Activated B cell treated with CpG ODN at 0.5 μM for 24 hours (primary cell): Measurements from ENCODE around the gene IFNA10. TPM values are rescaled to one million over a fixed set of nuclear protein-coding genes. Genes with fewer than 3 reads are reported as not detected.
"Not testable (repeated sequence)": the region's sequence is repeated elsewhere in the genome, so short reads cannot be mapped to it uniquely, and the experiment has no call there.

Experiments used
- ATAC-seq: fragments of 200-7000 bp; cut with Tn5 transposase; one replicate; pipeline ENCODE4 v1.10.0; 2021; ENCODE audit warnings: low read depth, mild to moderate bottlenecking, moderate library complexity
- CTCF ChIA-PET: fragments of 350-600 bp; sonication (Branson Sonifier 250); formaldehyde crosslinking; loops from one replicate; lab custom pipeline; 2021; ENCODE audit warnings: antibody characterized with exemption; lab: Charles Lee
- POLR2A ChIA-PET: fragments of 350-600 bp; sonication (Branson Sonifier 250); formaldehyde crosslinking; loops from one replicate; lab custom pipeline; 2021; ENCODE audit warnings: antibody characterized with exemption; lab: Charles Lee
- DNase-seq: peaks from one replicate; pipeline ENCODE4 v3.0.0; 2022
- H3K27ac Mint-ChIP-seq: one replicate; pipeline ENCODE4 v1.8.0; 2020; ENCODE audit warnings: mixed read lengths
- H3K27me3 Mint-ChIP-seq: one replicate; pipeline ENCODE4 v1.8.0; 2021; ENCODE audit warnings: mixed read lengths
- H3K36me3 Mint-ChIP-seq: one replicate; pipeline ENCODE4 v1.8.0; 2021; ENCODE audit warnings: low read depth, mixed read lengths
- H3K4me1 Mint-ChIP-seq: one replicate; pipeline ENCODE4 v1.8.0; 2021; ENCODE audit warnings: mixed read lengths
- H3K4me3 Mint-ChIP-seq: one replicate; pipeline ENCODE4 v1.8.0; 2020; ENCODE audit warnings: mild to moderate bottlenecking, mixed read lengths
- H3K9me3 Mint-ChIP-seq: one replicate; pipeline ENCODE4 v1.8.0; 2020; ENCODE audit warnings: mixed read lengths
- CTCF ChIP-seq: fragments of 200-600 bp; IDR thresholded peaks from one replicate; pipeline ENCODE4 v1.8.0; 2022; ENCODE audit warnings: antibody characterized with exemption, mild to moderate bottlenecking
- intact Hi-C: fragments of 100-400 bp; cut with micrococcal nuclease; formaldehyde crosslinking; loops from one replicate; pipeline ENCODE4 v1.15.1; 2024
- total RNA-seq: library from RNA; stranded (reverse); gene quantifications from 2 replicates; pipeline ENCODE4 v1.2.3, GENCODE V29; 2022

The IFNA10 gene
- total RNA-seq, 1 donor from 2014 or later = not detected

DNA sequence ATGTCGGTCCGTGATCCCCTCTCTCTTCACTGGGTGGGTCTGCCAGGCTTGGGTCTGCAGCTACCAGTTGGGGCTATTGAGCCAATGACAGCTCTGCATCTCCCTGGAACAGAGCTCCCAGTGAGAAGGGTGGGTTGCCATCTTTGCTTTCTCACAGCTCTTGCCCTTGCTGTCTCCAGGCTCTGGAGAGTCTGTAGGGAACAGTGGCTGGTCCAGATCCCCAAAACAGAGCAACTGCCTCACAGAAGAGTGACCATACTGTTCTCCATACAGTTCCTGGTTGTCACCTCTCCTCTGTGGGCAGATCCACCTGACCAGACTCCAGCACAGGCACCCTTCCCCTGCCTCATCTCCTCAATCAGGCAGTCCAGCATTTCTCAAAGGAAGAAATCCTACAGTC, 26.3 kb upstream of the IFNA10 start:
- H3K27ac Mint-ChIP-seq = no peak overlapping the region
- no peaks in the 10 kb centered on the region for H3K36me3 Mint-ChIP-seq
- H3K4me3 Mint-ChIP-seq = no peak overlapping the region
- peaks cover 6% of the 10 kb centered on the region for H3K4me1 Mint-ChIP-seq
- intact Hi-C loops = loop anchor here (10.0 kb wide), 1 partner anchor 472 kb away; no protein-coding TSS in a partner anchor
- H3K27me3 Mint-ChIP-seq = peaks cover 3% of the 10 kb centered on the region
- H3K9me3 Mint-ChIP-seq = no peaks in the 10 kb centered on the region
- ChIA-PET POLR2A (no interaction called here), CTCF (no interaction called here)
- ATAC-seq = no peak
- DNase-seq = no peak
- TF ChIP-seq CTCF = no peak

- intact Hi-C loops = no loop called here
- Mint-ChIP-seq H3K4me1 (no peaks in the 10 kb centered on the region), H3K9me3 (no peaks in the 10 kb centered on the region), H3K27ac (no peak within 1 kb of the TSS), H3K4me3 (no peak within 1 kb of the TSS), H3K27me3 (peaks cover 8% of the 10 kb centered on the region), H3K36me3 (no peaks in the 10 kb centered on the region)
- ChIA-PET POLR2A (no interaction called here), CTCF (no interaction called here)
- no peak for ATAC-seq
- TF ChIP-seq CTCF = no peak
- no peak for DNase-seq
Measured at GRCh38 chr9:21228122-21228521, 21.2 kb upstream of the IFNA10 start, which contains the start of gene IFNA17. TSS of gene IFNA17 (minus strand) at chr9:21228222. CDS start at chr9:21228173, 49 bp downstream.

DNA sequence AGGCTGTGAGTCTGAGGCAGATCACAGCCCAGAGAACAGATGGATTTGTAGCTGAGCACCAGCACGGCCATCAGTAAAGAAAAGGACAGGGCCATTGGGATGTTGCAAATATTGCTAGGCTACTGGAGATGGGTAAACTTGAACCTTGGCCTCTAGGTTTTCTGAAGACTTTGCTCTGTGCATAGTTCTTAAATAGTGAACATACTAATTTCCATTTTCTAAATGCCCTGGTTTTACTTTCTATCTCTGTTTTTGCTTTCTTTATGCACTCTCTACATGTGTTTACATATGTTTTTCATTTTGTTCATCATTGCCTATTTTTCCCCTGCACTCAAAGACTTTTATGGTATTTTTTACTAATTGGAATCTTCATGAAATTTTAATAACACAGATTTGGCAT, 10.3 kb upstream of the IFNA10 start, which contains the start of gene IFNA16:
Gene IFNA16 (minus strand): TSS at position 101 of the 400 bp plus-strand sequence. CDS start 6 bp downstream, at position 95.
- peaks cover 27% of the 10 kb centered on the region for H3K27me3 Mint-ChIP-seq
- H3K9me3 Mint-ChIP-seq, CTCF ChIA-PET, intact Hi-C loops, POLR2A ChIA-PET, H3K36me3 Mint-ChIP-seq, DNase-seq, H3K27ac Mint-ChIP-seq, ATAC-seq, H3K4me3 Mint-ChIP-seq: not testable (repeated sequence)
- H3K4me1 Mint-ChIP-seq = peaks cover 13% of the 10 kb centered on the region

- intact Hi-C loops = loop anchor here (1.0 to 2.0 kb wide), 2 partner anchors 105 to 576 kb away; no protein-coding TSS in a partner anchor
Measured at GRCh38 chr9:21213411-21214326, 6.7 kb upstream of the IFNA10 start.

GRCh38 chr9:21212160-21212559, 5.2 kb upstream of the IFNA10 start:
- H3K4me3 Mint-ChIP-seq, H3K36me3 Mint-ChIP-seq, ATAC-seq, H3K27me3 Mint-ChIP-seq, POLR2A ChIA-PET, DNase-seq, H3K27ac Mint-ChIP-seq, H3K9me3 Mint-ChIP-seq, CTCF ChIA-PET: not testable (repeated sequence)
- H3K4me1 Mint-ChIP-seq = peaks cover 13% of the 10 kb centered on the region
- intact Hi-C loops = loop anchor here (2.0 kb wide), 1 partner anchor 107 kb away; no protein-coding TSS in a partner anchor

More at GRCh38 chr9:21213411-21214326, 6.7 kb upstream of the IFNA10 start:
- not testable (repeated sequence) for H3K36me3 Mint-ChIP-seq, H3K27me3 Mint-ChIP-seq, DNase-seq, H3K4me3 Mint-ChIP-seq, H3K9me3 Mint-ChIP-seq
- ChIA-PET CTCF (interaction anchor here (1.1 to 1.4 kb wide), 4 partner anchors 11 to 29 kb away, joined by 3 to 6 read pairs (median 4); no protein-coding TSS in a partner anchor), POLR2A (interaction anchor here (1.1 kb wide), 1 partner anchor 588 kb away, joined by 3 read pairs; the partner anchor contains the start of gene MTAP)
- H3K4me1 Mint-ChIP-seq = peaks cover 13% of the 10 kb centered on the region
- ATAC-seq = peak; percentile 74
- peak overlapping the region; percentile 47 for H3K27ac Mint-ChIP-seq

DNA sequence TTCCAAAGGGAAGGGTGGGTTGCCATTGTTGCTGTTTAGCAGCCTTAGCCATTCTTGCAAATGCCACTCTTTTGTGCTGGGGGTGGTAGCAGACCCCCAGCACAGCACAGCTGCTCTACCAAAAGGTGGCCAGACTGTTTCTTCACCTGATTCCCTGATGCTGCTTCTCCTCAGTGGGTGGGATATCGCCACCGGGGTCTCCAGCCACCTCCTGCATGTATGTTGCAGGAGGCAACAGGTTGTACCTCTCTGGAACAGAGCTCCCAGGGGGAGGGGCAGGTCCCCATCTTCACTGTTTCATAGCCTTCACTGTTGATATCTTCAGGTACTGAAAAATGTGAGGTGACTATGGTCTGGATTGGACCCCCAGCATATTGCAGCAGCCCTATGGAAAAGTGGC, 3.8 kb upstream of the IFNA10 start:
- H3K4me3 Mint-ChIP-seq, H3K36me3 Mint-ChIP-seq, H3K9me3 Mint-ChIP-seq, H3K27ac Mint-ChIP-seq, intact Hi-C loops, ATAC-seq, POLR2A ChIA-PET, H3K27me3 Mint-ChIP-seq, DNase-seq: not testable (repeated sequence)
- H3K4me1 Mint-ChIP-seq = peaks cover 13% of the 10 kb centered on the region
- CTCF ChIA-PET = interaction anchor here (0.6 kb wide), 1 partner anchor 26 kb away, joined by 3 read pairs; no protein-coding TSS in a partner anchor

- DNase-seq (no peak), ATAC-seq (no peak)
- ChIA-PET CTCF (no interaction called here), POLR2A (no interaction called here)
- Mint-ChIP-seq H3K27ac (no peak overlapping the region), H3K4me1 (peaks cover 13% of the 10 kb centered on the region), H3K9me3 (no peaks in the 10 kb centered on the region), H3K27me3 (peaks cover 5% of the 10 kb centered on the region), H3K36me3 (no peaks in the 10 kb centered on the region), H3K4me3 (no peak overlapping the region)
- intact Hi-C loops = no loop called here
- TF ChIP-seq CTCF = no peak
Measured at GRCh38 chr9:21210311-21210710, 3.4 kb upstream of the IFNA10 start.
